ENCODE results near the gene ALPK1. TPM values are rescaled to one million over a fixed set of nuclear protein-coding genes. Genes with fewer than 3 reads are reported as not detected.

ALPK1 gene
- total and polyA plus RNA-seq, 2 of the 8 experiments (the other 6 are each of a cell fraction or from before 2014, with no cell fraction given), result 0.08 to 0.43 TPM

GRCh38 chr4:112332398-112332797, 35.2 kb downstream of the ALPK1 start:
- no peak overlapping the region for H3K18ac ChIP-seq (ENCODE audit: extremely low read depth, low read length)
- H3K79me2 ChIP-seq (ENCODE audit: control insufficient read depth in 1 of 2, insufficient read depth in 2 of 2, low read length in 2 of 2), result no peaks in the 10 kb centered on the region
- H3K9ac ChIP-seq (replicated peaks in 1 of 4; ENCODE audit: extremely low read depth in 1 of 4, low read depth in 3 of 4, low read length in 3 of 4), result no peak overlapping the region
- no peak overlapping the region for H3K4me2 ChIP-seq (ENCODE audit: insufficient read depth in 1 of 2, low read depth in 2 of 2, low read length in 2 of 2)
- H2BK12ac ChIP-seq (ENCODE audit: low read depth, low read length), result no peak overlapping the region
- H2BK15ac ChIP-seq (ENCODE audit: low read length), result no peak overlapping the region
- no peak overlapping the region for H2AK5ac ChIP-seq (ENCODE audit: low read depth, low read length)
- H4K8ac ChIP-seq (ENCODE audit: extremely low read depth, insufficient read depth, low read length), result no peak overlapping the region
- no peak overlapping the region for H4K5ac ChIP-seq (ENCODE audit: insufficient read length, low read depth, low read length)
- no peak overlapping the region for H3K4me3 ChIP-seq (ENCODE audit: extremely low read depth in 1 of 4, insufficient read depth in 2 of 4, low read depth in 3 of 4, low read length in 4 of 4)
- H3K23me2 ChIP-seq (ENCODE audit: low read depth, low read length), result no peaks in the 10 kb centered on the region
- H3K14ac ChIP-seq (ENCODE audit: insufficient read length), result no peak overlapping the region
- DNase-seq (ENCODE audit: low read depth in 1 of 2, low spot score in 2 of 2), result no peak
- no peak overlapping the region for H4K91ac ChIP-seq (replicated peaks; ENCODE audit: insufficient read length, low read length)
- H3K9me3 ChIP-seq (ENCODE audit: insufficient read depth in 2 of 2, low read depth in 1 of 2, low read length in 1 of 2), result no peaks in the 10 kb centered on the region
- H3K4ac ChIP-seq (replicated peaks; ENCODE audit: insufficient read length, low read depth, low read length), result no peak overlapping the region
- ChIA-PET CTCF (ENCODE audit: partially characterized antibody) (interaction anchor here (2.0 to 6.4 kb wide), 2 partner anchors 10 to 191 kb away, joined by 6 to 133 read pairs; no protein-coding TSS in a partner anchor), POLR2A (ENCODE audit: partially characterized antibody) (no interaction called here)
- H3K27me3 ChIP-seq (replicated peaks in 1 of 4; ENCODE audit: control insufficient read depth in 3 of 4, extremely low read depth in 1 of 4, insufficient read depth in 3 of 4, low read length in 3 of 4), result no peaks in the 10 kb centered on the region; a peak in 2 of 7 replicates
- H2AFZ ChIP-seq (ENCODE audit: low read length), result no peak overlapping the region
- no peak overlapping the region for H3K23ac ChIP-seq (ENCODE audit: insufficient read length)
- peaks cover 0 to 2% (median 0%) of the 10 kb centered on the region in 4 experiments; a peak in 1 of 7 replicates for H3K4me1 ChIP-seq (replicated peaks in 1 of 4; ENCODE audit: control insufficient read depth in 3 of 4, insufficient read depth in 4 of 4, low read length in 3 of 4)
- TF ChIP-seq KDM4A (IDR thresholded peaks at IDR 0.05; ENCODE audit: low read depth, low read length, severe bottlenecking), result no peak
- TF ChIP-seq CHD1 (IDR thresholded peaks at IDR 0.05; ENCODE audit: low read depth, low read length), result no peak
- TF ChIP-seq KDM5A (IDR thresholded peaks at IDR 0.05; ENCODE audit: low read length), result no peak
- TF ChIP-seq GTF2F1 (IDR thresholded peaks at IDR 0.05; ENCODE audit: borderline replicate concordance, low read depth, low read length), result no peak
- TF ChIP-seq SUZ12 (IDR thresholded peaks at IDR 0.05; ENCODE audit: low read length), result no peak
- TF ChIP-seq SRF (IDR thresholded peaks at IDR 0.05; ENCODE audit: low read depth, low read length), result no peak
- TF ChIP-seq HDAC2 (IDR thresholded peaks at IDR 0.05; ENCODE audit: borderline replicate concordance in 1 of 2, low read depth in 2 of 2, low read length in 2 of 2), result no peak
- TF ChIP-seq SIN3A (conservative IDR thresholded peaks at IDR 0.05 in 1 of 2, IDR thresholded peaks at IDR 0.05 in 1 of 2; ENCODE audit: low read depth in 1 of 2, low read length in 2 of 2), result no peak
- no peak for TF ChIP-seq ASH2L (IDR thresholded peaks at IDR 0.05; ENCODE audit: low read length)
- TF ChIP-seq, protein P1, sequence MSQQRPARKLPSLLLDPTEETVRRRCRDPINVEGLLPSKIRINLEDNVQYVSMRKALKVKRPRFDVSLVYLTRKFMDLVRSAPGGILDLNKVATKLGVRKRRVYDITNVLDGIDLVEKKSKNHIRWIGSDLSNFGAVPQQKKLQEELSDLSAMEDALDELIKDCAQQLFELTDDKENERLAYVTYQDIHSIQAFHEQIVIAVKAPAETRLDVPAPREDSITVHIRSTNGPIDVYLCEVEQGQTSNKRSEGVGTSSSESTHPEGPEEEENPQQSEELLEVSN (IDR thresholded peaks at IDR 0.05), result no peak
- no peak overlapping the region for H2BK120ac ChIP-seq (replicated peaks; ENCODE audit: low read depth, low read length)
- FAIRE-seq, result no peak
- H2BK5ac ChIP-seq (ENCODE audit: low read depth, low read length), result no peak overlapping the region
- H3K79me1 ChIP-seq (ENCODE audit: low read depth, low read length), result no peaks in the 10 kb centered on the region
- H3K36me3 ChIP-seq (ENCODE audit: control insufficient read depth in 2 of 4, insufficient read depth in 4 of 4, low read length in 3 of 4), result no peaks in the 10 kb centered on the region
- H3K56ac ChIP-seq (replicated peaks; ENCODE audit: insufficient read length, low read depth, low read length), result no peak overlapping the region
- no peak overlapping the region for H2BK20ac ChIP-seq (ENCODE audit: low read length)
- no peaks in the 10 kb centered on the region for H4K20me1 ChIP-seq (replicated peaks in 1 of 2; ENCODE audit: control insufficient read depth in 1 of 2, insufficient read depth in 2 of 2, low read length in 2 of 2)
- no peak overlapping the region for H3K27ac ChIP-seq (ENCODE audit: low read depth, low read length)
